ENCODE data around the gene POLR2C. TPM values are rescaled to one million over a fixed set of nuclear protein-coding genes. Genes with fewer than 3 reads are reported as not detected.
A peak's percentile ranks its signal among the peaks of the same experiment; 100 is the strongest.

POLR2C gene
- total RNA-seq (2014; rRNA removed; shearing (Covaris generic)) = 151 and 156 TPM in 2 replicates

GRCh38 chr16:57462209-57462977 is at the start of gene POLR2C:
TSS of gene POLR2C (plus strand) at chr16:57462679. CDS start at chr16:57462725, 46 bp downstream.
- peak; percentile 89 to 92 for DNase-seq
- no peaks in the 10 kb centered on the region for H3K9me3 ChIP-seq (replicated peaks)
- no peaks in the 10 kb centered on the region for H3K27me3 ChIP-seq
- peaks cover 42% of the 10 kb centered on the region for H3K36me3 ChIP-seq
- H3K4me1 ChIP-seq = no peaks in the 10 kb centered on the region
- peak within 1 kb of the TSS; percentile 27; the same call in 1 of the 2 replicates for H3K27ac ChIP-seq
- H3K4me3 ChIP-seq = peak within 1 kb of the TSS; percentile 75

- H3K9me3 ChIP-seq (replicated peaks) = no peaks in the 10 kb centered on the region
- no peaks in the 10 kb centered on the region for H3K36me3 ChIP-seq
- H3K27me3 ChIP-seq = no peaks in the 10 kb centered on the region
- H3K4me1 ChIP-seq = peaks cover 26% of the 10 kb centered on the region
- no peak for DNase-seq
- no peak overlapping the region for H3K4me3 ChIP-seq
- no peak overlapping the region for H3K27ac ChIP-seq
These were observed 49.2 kb upstream of the POLR2C start for GRCh38 chr16:57413301-57413730.

GRCh38 chr16:57413733-57414132 is 48.7 kb upstream of the POLR2C start:
- Histone ChIP-seq H3K27ac (no peak overlapping the region), H3K27me3 (no peaks in the 10 kb centered on the region), H3K4me1 (peaks cover 29% of the 10 kb centered on the region), H3K9me3 (replicated peaks) (no peaks in the 10 kb centered on the region), H3K36me3 (no peaks in the 10 kb centered on the region), H3K4me3 (no peak overlapping the region)
- no peak for DNase-seq

- H3K9me3 ChIP-seq (replicated peaks) = no peaks in the 10 kb centered on the region
- peaks cover 14% of the 10 kb centered on the region for H3K4me1 ChIP-seq
- no peaks in the 10 kb centered on the region for H3K36me3 ChIP-seq
- peak in 1 of 2 experiments; percentile 17 for DNase-seq
- peak overlapping the region; percentile 62 for H3K4me3 ChIP-seq
- H3K27ac ChIP-seq = peak overlapping the region; percentile 76
- H3K27me3 ChIP-seq = no peaks in the 10 kb centered on the region
These were observed 46.4 kb upstream of the POLR2C start for GRCh38 chr16:57416084-57416483.

GRCh38 chr16:57419506-57419905 is 43.0 kb upstream of the POLR2C start:
- Histone ChIP-seq H3K9me3 (replicated peaks) (no peaks in the 10 kb centered on the region), H3K27me3 (no peaks in the 10 kb centered on the region), H3K27ac (no peak overlapping the region), H3K36me3 (no peaks in the 10 kb centered on the region), H3K4me3 (no peak overlapping the region), H3K4me1 (peaks cover 7% of the 10 kb centered on the region)
- DNase-seq = peak in 1 of 2 experiments; percentile 21

- no peak overlapping the region for H3K27ac ChIP-seq
- H3K4me3 ChIP-seq = peak overlapping the region; percentile 29
- peaks cover 7% of the 10 kb centered on the region for H3K4me1 ChIP-seq
- H3K9me3 ChIP-seq (replicated peaks) = no peaks in the 10 kb centered on the region
- H3K36me3 ChIP-seq = peaks cover 1% of the 10 kb centered on the region; the same call in 1 of the 2 replicates
- no peaks in the 10 kb centered on the region for H3K27me3 ChIP-seq
- DNase-seq = peak; percentile 85 to 92
These were observed 40.2 kb upstream of the POLR2C start for GRCh38 chr16:57422026-57422944.

GRCh38 chr16:57423152-57423551 is 39.3 kb upstream of the POLR2C start:
- Histone ChIP-seq H3K4me3 (no peak overlapping the region), H3K27ac (no peak overlapping the region), H3K36me3 (peaks cover 9% of the 10 kb centered on the region), H3K9me3 (replicated peaks) (no peaks in the 10 kb centered on the region), H3K4me1 (peaks cover 3% of the 10 kb centered on the region; the same call in 1 of the 2 replicates), H3K27me3 (no peaks in the 10 kb centered on the region)
- no peak for DNase-seq

- Histone ChIP-seq H3K36me3 (peaks cover 9% of the 10 kb centered on the region), H3K27me3 (no peaks in the 10 kb centered on the region), H3K4me3 (no peak overlapping the region), H3K4me1 (no peaks in the 10 kb centered on the region), H3K9me3 (replicated peaks) (no peaks in the 10 kb centered on the region), H3K27ac (no peak overlapping the region)
- no peak for DNase-seq
These were observed 37.9 kb upstream of the POLR2C start for GRCh38 chr16:57424583-57424982.

- Histone ChIP-seq H3K27me3 (no peaks in the 10 kb centered on the region), H3K4me3 (no peak overlapping the region), H3K9me3 (replicated peaks) (no peaks in the 10 kb centered on the region), H3K36me3 (peaks cover 24% of the 10 kb centered on the region), H3K4me1 (no peaks in the 10 kb centered on the region), H3K27ac (no peak overlapping the region)
- DNase-seq = no peak
These were observed 36.1 kb upstream of the POLR2C start for GRCh38 chr16:57426356-57426755.

- H3K36me3 ChIP-seq = peaks cover 34% of the 10 kb centered on the region
- no peak for DNase-seq
- no peak overlapping the region for H3K27ac ChIP-seq
- H3K4me3 ChIP-seq = no peak overlapping the region
- no peaks in the 10 kb centered on the region for H3K9me3 ChIP-seq (replicated peaks)
- no peaks in the 10 kb centered on the region for H3K27me3 ChIP-seq
- H3K4me1 ChIP-seq = no peaks in the 10 kb centered on the region
These were observed 35.2 kb upstream of the POLR2C start for GRCh38 chr16:57427307-57427706.

GRCh38 chr16:57427824-57428223 is 34.7 kb upstream of the POLR2C start:
- no peaks in the 10 kb centered on the region for H3K9me3 ChIP-seq (replicated peaks)
- DNase-seq = no peak
- no peaks in the 10 kb centered on the region for H3K4me1 ChIP-seq
- no peak overlapping the region for H3K27ac ChIP-seq
- H3K4me3 ChIP-seq = no peak overlapping the region
- H3K36me3 ChIP-seq = peaks cover 39% of the 10 kb centered on the region
- H3K27me3 ChIP-seq = no peaks in the 10 kb centered on the region

GRCh38 chr16:57430955-57431354 is 31.5 kb upstream of the POLR2C start:
- Histone ChIP-seq H3K27ac (no peak overlapping the region), H3K4me1 (no peaks in the 10 kb centered on the region), H3K36me3 (peaks cover 61% of the 10 kb centered on the region), H3K4me3 (no peak overlapping the region), H3K27me3 (no peaks in the 10 kb centered on the region), H3K9me3 (replicated peaks) (no peaks in the 10 kb centered on the region)
- no peak for DNase-seq

- H3K9me3 ChIP-seq (replicated peaks) = no peaks in the 10 kb centered on the region
- peaks cover 67% of the 10 kb centered on the region for H3K36me3 ChIP-seq
- DNase-seq = no peak
- H3K4me3 ChIP-seq = no peak overlapping the region
- H3K4me1 ChIP-seq = no peaks in the 10 kb centered on the region
- H3K27ac ChIP-seq = no peak overlapping the region
- no peaks in the 10 kb centered on the region for H3K27me3 ChIP-seq
These were observed 30.0 kb upstream of the POLR2C start for GRCh38 chr16:57432505-57432904.

GRCh38 chr16:57432989-57433388 is 29.5 kb upstream of the POLR2C start:
- H3K36me3 ChIP-seq = peaks cover 65% of the 10 kb centered on the region
- no peak overlapping the region for H3K27ac ChIP-seq
- no peak overlapping the region for H3K4me3 ChIP-seq
- H3K9me3 ChIP-seq (replicated peaks) = no peaks in the 10 kb centered on the region
- DNase-seq = no peak
- H3K27me3 ChIP-seq = no peaks in the 10 kb centered on the region
- no peaks in the 10 kb centered on the region for H3K4me1 ChIP-seq

GRCh38 chr16:57434003-57434402 is 28.5 kb upstream of the POLR2C start:
- H3K4me3 ChIP-seq = no peak overlapping the region
- H3K27me3 ChIP-seq = no peaks in the 10 kb centered on the region
- H3K36me3 ChIP-seq = peaks cover 73% of the 10 kb centered on the region
- no peaks in the 10 kb centered on the region for H3K4me1 ChIP-seq
- no peaks in the 10 kb centered on the region for H3K9me3 ChIP-seq (replicated peaks)
- H3K27ac ChIP-seq = no peak overlapping the region
- DNase-seq = no peak

All from SJCRH30 (cell line).